CD4-positive, alpha-beta T cell treated with Interleukin-2 at 100 ng/mL for 4 hours (primary cell): ENCODE results near the gene RASSF7.
A peak's percentile ranks its signal among the peaks of the same experiment; 100 is the strongest.

ENCODE experiments used
- DNase-seq: peaks from one replicate; pipeline ENCODE4 v3.0.0-alpha.2; 2020; ENCODE audit warnings: low spot score

The RASSF7 gene

GRCh38 chr11:586376-587316, 25.9 kb downstream of the RASSF7 start:
- no peak for DNase-seq

GRCh38 chr11:587546-587945, 26.8 kb downstream of the RASSF7 start:
- DNase-seq = no peak

GRCh38 chr11:587978-588380, 27.2 kb downstream of the RASSF7 start:
- DNase-seq = peak; percentile 78

- no peak for DNase-seq
Observed at GRCh38 chr11:589798-590197, 29.0 kb downstream of the RASSF7 start.

- DNase-seq = no peak
Observed at GRCh38 chr11:590997-591396, 30.2 kb downstream of the RASSF7 start.

GRCh38 chr11:592501-592900, 31.7 kb downstream of the RASSF7 start:
- DNase-seq = no peak

GRCh38 chr11:592918-593317, 32.1 kb downstream of the RASSF7 start:
- no peak for DNase-seq

- no peak for DNase-seq
Observed at GRCh38 chr11:593347-593746, 32.6 kb downstream of the RASSF7 start.

GRCh38 chr11:595400-595799, 34.6 kb downstream of the RASSF7 start:
- no peak for DNase-seq

- no peak for DNase-seq
Observed at GRCh38 chr11:596374-596773, 35.6 kb downstream of the RASSF7 start.

- DNase-seq = no peak
Observed at GRCh38 chr11:597166-597725, 36.5 kb downstream of the RASSF7 start.

GRCh38 chr11:598005-598680, 37.4 kb downstream of the RASSF7 start:
- no peak for DNase-seq

GRCh38 chr11:601573-602245, 40.9 kb downstream of the RASSF7 start:
- DNase-seq = no peak

GRCh38 chr11:603154-603553, 42.4 kb downstream of the RASSF7 start:
- no peak for DNase-seq

GRCh38 chr11:605286-606129, 44.7 kb downstream of the RASSF7 start:
- DNase-seq = no peak

GRCh38 chr11:606245-606644, 45.5 kb downstream of the RASSF7 start:
- no peak for DNase-seq

GRCh38 chr11:607020-607780, 46.4 kb downstream of the RASSF7 start:
- DNase-seq = no peak

GRCh38 chr11:607971-608659, 47.3 kb downstream of the RASSF7 start:
- no peak for DNase-seq

GRCh38 chr11:608791-609251, 48.1 kb downstream of the RASSF7 start:
- DNase-seq = no peak

- DNase-seq = no peak
Observed at GRCh38 chr11:609341-609811, 48.6 kb downstream of the RASSF7 start.
